ENCODE measurements around the gene ANKRD39. TPM values are rescaled to one million over a fixed set of nuclear protein-coding genes. Genes with fewer than 3 reads are reported as not detected.
"Not testable (repeated sequence)": the region's sequence is repeated elsewhere in the genome, so short reads cannot be mapped to it uniquely, and the experiment has no call there.

Gene ANKRD39
- total RNA-seq, 4 donors from 2014 or later = 13.3 to 20.4 (median 17.1) TPM

DNA sequence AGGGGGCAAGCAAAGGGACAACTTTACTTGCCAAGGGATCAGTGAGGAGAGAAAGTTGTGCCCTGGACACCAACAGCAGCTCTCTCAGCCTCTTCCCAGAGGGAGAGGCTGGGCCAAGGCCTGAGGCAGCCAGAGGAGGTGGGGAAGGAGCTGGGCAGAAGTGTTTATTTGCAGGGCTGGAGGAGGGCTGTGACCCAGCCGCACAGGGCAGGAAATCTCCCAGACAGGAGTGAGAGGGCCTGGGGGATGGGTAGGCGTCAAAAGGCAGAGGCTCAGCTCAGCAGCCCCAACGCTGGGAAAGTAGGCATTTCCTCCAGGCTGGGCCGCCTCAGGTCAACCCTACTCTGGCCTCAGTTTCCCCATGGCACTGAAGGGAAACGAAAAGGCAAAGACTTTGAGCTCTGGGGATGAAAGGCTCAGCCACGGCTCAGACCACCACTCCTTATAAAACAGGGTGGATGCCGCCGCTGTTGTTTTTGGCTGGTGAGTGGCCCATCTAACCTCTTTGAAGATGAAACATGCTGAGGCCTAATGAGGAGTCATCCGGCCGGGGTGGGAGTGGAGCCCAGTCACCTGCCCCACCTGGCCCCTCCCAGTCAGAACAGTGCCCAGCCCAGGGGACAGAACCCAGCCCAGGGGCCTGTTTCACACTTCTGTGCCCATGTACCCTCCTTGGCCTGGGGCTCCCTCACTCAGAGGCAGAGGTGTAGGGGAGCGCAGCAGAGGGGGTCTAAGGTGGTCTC is 33.9 kb upstream of the ANKRD39 start:
- peak; percentile 32 for ATAC-seq
- H3K4me1 ChIP-seq = peaks cover 9 to 78% (median 38%) of the 10 kb centered on the region in 3 donors
- TF ChIP-seq EP300 (IDR thresholded peaks at IDR 0.05) = no peak
- TF ChIP-seq POLR2AphosphoS5 (IDR thresholded peaks at IDR 0.05) = no peak
- TF ChIP-seq, protein P1, sequence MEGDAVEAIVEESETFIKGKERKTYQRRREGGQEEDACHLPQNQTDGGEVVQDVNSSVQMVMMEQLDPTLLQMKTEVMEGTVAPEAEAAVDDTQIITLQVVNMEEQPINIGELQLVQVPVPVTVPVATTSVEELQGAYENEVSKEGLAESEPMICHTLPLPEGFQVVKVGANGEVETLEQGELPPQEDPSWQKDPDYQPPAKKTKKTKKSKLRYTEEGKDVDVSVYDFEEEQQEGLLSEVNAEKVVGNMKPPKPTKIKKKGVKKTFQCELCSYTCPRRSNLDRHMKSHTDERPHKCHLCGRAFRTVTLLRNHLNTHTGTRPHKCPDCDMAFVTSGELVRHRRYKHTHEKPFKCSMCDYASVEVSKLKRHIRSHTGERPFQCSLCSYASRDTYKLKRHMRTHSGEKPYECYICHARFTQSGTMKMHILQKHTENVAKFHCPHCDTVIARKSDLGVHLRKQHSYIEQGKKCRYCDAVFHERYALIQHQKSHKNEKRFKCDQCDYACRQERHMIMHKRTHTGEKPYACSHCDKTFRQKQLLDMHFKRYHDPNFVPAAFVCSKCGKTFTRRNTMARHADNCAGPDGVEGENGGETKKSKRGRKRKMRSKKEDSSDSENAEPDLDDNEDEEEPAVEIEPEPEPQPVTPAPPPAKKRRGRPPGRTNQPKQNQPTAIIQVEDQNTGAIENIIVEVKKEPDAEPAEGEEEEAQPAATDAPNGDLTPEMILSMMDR (IDR thresholded peaks at IDR 0.05) = no peak
- no peak for TF ChIP-seq POLR2A (IDR thresholded peaks at IDR 0.05)

DNA sequence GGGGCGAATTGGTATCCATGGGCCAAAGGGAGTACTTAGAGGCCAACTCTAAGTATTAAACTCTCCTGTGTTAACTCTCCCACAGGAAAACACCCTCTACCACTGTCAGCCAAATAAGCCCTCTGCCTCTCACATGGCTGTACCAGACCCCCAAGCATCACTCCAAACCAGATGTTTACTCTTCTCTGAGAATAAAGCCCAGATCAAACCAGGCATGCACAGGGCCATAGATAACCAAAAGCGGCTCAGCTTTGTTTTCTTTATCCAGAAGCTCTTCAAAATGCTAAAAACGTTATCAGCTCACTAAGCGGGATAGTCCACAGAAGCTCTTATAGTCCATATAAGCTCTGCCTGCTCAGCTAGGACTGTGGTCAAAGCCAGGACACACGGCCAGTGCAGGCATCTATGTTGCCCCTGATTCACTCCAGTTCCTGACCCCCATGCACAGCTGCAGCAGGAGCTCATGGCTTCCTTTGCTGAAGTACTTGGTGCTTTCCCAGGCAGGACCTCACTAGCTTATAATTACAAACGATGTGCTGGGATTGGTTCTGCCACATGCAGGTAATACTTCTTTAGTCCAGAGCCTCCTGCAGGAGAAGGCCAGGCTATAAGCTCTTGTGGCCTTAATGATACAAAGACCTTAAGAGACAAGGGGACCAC is 33.0 kb upstream of the ANKRD39 start:
- ATAC-seq = no peak
- H3K9me3 ChIP-seq = no peaks in the 10 kb centered on the region
- no peak overlapping the region for H3K4me3 ChIP-seq
- WGBS, 2 donors (ENCODE audit: low coverage in 1 of 2) = 75 to 92% methylated on average over 2 of the region's 6 CpGs
- no peaks in the 10 kb centered on the region for H3K27me3 ChIP-seq
- TF ChIP-seq POLR2AphosphoS5 (IDR thresholded peaks at IDR 0.05) = no peak
- no peak for TF ChIP-seq EP300 (IDR thresholded peaks at IDR 0.05)
- TF ChIP-seq, protein P1 (IDR thresholded peaks at IDR 0.05) = no peak
- TF ChIP-seq POLR2A (IDR thresholded peaks at IDR 0.05) = no peak
- peak overlapping the region; percentile 14 to 84 (median 48) for H3K27ac ChIP-seq
- peaks cover 9 to 79% (median 40%) of the 10 kb centered on the region in 3 donors for H3K4me1 ChIP-seq
- no peaks in the 10 kb centered on the region for H3K36me3 ChIP-seq

More for the DNA sequence above, 33.9 kb upstream of the ANKRD39 start:
- Histone ChIP-seq H3K4me3 (no peak overlapping the region), H3K9me3 (no peaks in the 10 kb centered on the region), H3K27me3 (no peaks in the 10 kb centered on the region), H3K36me3 (no peaks in the 10 kb centered on the region), H3K27ac (peak overlapping the region in 3 of 4 donors; percentile 14 to 84 (median 61))
- WGBS, 2 donors (ENCODE audit: low coverage in 1 of 2) = no CpG with 5 or more reads among the region's 11 CpGs

DNA sequence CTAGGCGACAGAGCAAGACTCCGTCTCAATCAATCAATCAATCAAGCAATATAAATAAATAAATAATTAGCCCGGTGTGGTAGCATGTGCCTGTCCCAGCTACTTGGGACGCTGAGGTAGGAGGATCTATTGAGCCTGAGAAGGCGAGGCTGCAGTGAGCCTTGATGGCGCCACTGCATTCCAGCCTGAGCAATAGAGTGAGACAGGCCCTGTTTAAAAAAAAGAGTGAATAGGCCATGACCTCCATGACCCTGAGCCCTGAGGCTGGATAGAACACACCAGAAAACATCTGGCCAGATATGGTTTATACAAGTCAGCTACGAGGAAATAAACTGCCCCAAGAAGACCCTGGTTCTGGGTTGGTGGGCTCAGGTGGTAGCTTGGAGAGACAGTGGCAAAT is 32.4 kb upstream of the ANKRD39 start:
- 76% methylated on average over 5 of the region's 7 CpGs; no CpG with 5 or more reads in 1 of the 2 donors for WGBS, 2 donors (ENCODE audit: low coverage in 1 of 2)
- TF ChIP-seq POLR2AphosphoS5 (IDR thresholded peaks at IDR 0.05) = no peak
- no peak for TF ChIP-seq EP300 (IDR thresholded peaks at IDR 0.05)
- TF ChIP-seq, protein P1 (IDR thresholded peaks at IDR 0.05) = no peak
- no peak for TF ChIP-seq POLR2A (IDR thresholded peaks at IDR 0.05)
- Histone ChIP-seq H3K27me3 (no peaks in the 10 kb centered on the region), H3K4me3 (no peak overlapping the region), H3K27ac (peak overlapping the region in 3 of 4 donors; percentile 34 to 84 (median 61)), H3K36me3 (no peaks in the 10 kb centered on the region), H3K4me1 (peaks cover 9 to 79% (median 34%) of the 10 kb centered on the region in 3 donors), H3K9me3 (no peaks in the 10 kb centered on the region)
- no peak for ATAC-seq

DNA sequence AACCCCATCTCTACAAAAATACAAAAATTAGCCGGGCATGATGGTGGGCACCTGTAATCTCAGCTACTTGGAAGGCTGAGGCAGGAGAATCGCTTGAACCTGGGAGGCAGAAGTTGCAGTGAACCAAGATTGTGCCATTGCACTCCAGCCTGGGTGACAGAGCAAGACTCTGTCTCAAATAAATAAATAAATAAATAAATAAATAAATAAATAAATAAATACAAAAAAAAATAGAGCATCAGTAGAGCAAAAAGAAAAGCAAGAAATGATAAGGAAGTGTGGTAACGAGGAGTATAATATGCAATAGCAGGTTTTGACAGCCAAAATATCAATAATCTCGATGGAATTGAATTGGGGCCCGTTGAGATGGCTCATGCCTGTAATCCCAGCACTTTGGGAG is 31.7 kb upstream of the ANKRD39 start:
- not testable (repeated sequence) for H3K27me3 ChIP-seq, ATAC-seq, H3K9me3 ChIP-seq, H3K4me3 ChIP-seq, H3K36me3 ChIP-seq
- H3K4me1 ChIP-seq = peaks cover 9 to 79% (median 34%) of the 10 kb centered on the region in 3 donors
- peak overlapping the region in 2 of 4 donors; percentile 80 to 84 for H3K27ac ChIP-seq
- WGBS, 2 donors (ENCODE audit: low coverage in 1 of 2) = 95 to 100% methylated on average over 3 to 4 of the region's 5 CpGs

DNA sequence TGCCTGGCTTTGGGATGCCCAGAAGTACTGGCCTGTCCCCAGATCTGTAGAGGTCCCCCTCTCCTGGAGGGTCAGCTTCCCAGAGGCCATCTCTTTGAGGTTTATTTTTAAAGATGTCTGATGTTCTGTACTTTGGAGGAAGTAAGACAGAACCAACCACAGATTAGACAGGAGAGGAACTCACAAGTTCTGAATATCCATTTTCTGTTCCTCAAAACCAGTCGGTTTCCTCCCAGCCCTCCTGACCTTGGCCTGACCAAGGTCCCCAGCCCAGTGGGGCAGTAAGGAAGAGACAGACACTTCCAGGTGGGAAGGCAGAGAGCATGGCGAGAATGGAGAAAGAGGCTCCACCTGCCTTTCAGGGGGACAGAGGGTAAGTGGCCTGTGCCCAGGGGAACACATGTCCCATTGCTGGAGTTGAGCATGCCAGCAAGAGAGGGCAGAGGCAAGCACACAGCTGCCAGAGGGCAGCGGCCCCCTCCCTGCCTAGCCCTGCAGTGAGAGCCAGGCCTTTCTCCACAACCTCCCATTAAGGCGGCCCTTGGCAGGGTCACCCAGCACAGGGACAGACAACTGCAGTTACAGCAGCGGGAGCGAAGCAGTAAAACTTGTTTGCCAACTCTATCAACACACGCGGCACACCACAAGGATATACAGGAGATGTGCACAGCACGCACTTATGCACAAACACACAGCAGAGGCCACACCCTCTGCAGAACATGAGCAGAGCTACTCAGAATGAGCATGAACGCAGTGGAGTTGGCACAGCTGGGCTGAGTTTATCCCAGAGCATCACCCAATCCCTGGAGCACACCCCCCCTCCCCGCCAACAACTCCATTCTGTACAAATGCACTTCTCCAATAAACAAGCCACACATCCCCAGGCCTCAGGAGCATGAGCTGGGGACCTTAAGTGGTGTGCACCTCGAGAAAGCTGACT is 30.5 kb upstream of the ANKRD39 start:
- TF ChIP-seq POLR2A (IDR thresholded peaks at IDR 0.05) (no peak), EP300 (IDR thresholded peaks at IDR 0.05) (no peak), POLR2AphosphoS5 (IDR thresholded peaks at IDR 0.05) (no peak)
- TF ChIP-seq, protein P1 (IDR thresholded peaks at IDR 0.05) = no peak
- ATAC-seq = no peak
- Histone ChIP-seq H3K36me3 (no peaks in the 10 kb centered on the region), H3K4me1 (peaks cover 9 to 79% (median 34%) of the 10 kb centered on the region in 3 donors), H3K27me3 (no peaks in the 10 kb centered on the region), H3K4me3 (peak overlapping the region; percentile 15 to 39), H3K27ac (peak overlapping the region; percentile 80 to 85 (median 84)), H3K9me3 (no peaks in the 10 kb centered on the region)
- 14 to 58% methylated on average over 3 to 5 of the region's 12 CpGs for WGBS, 2 donors (ENCODE audit: low coverage in 1 of 2)

Data from gastroesophageal sphincter (tissue), 4 donors.